Dedifferentiated amniotic fluid mesenchymal stem cell (primary cell): ENCODE measurements around the gene CUTA.
"Not testable (repeated sequence)": the region's sequence is repeated elsewhere in the genome, so short reads cannot be mapped to it uniquely, and the experiment has no call there.

Experiments used
- DNase-seq: peaks from one replicate; pipeline ENCODE4 v3.0.0-alpha.2; 2016; ENCODE audit errors: extremely low spot score

The CUTA gene

GRCh38 chr6:33372526-33373123, 45.3 kb downstream of the CUTA start:
- no peak for DNase-seq

- not testable (repeated sequence) for DNase-seq
Measured at GRCh38 chr6:33371901-33372300, 46.0 kb downstream of the CUTA start.

GRCh38 chr6:33367715-33368025, 50.2 kb downstream of the CUTA start:
- not testable (repeated sequence) for DNase-seq

- no peak for DNase-seq
Measured at GRCh38 chr6:33367009-33367714, 50.7 kb downstream of the CUTA start.
